ENCODE measurements around the gene TMEFF2. TPM values are rescaled to one million over a fixed set of nuclear protein-coding genes. Genes with fewer than 3 reads are reported as not detected.

The TMEFF2 gene
- total and polyA plus RNA-seq, 2 donors (not counting 1 experiment from before 2014, with no cell fraction given) = not detected

DNA sequence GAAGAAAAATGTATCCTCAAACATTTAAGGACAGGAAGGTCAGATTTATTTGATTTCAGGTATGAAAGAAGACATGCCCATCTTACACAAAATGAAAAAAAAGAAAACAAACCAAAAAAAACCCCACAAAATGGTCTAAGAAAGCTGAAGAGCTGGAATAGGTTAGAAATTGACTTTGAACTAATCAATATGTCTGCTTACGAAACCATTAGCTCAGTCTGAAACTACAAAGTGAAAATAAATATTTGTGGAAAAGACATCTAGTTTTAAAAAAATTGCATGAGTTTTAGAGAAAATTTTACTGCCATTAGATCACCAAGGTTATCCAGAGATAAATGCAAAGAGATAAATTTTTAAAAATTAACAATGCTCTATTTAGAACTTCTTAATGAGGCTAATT, 125.3 kb downstream of the TMEFF2 start:
- Mint-ChIP-seq H3K27me3 (peaks cover 7% of the 10 kb centered on the region), H3K27ac (no peak overlapping the region), H3K4me3 (no peak overlapping the region), H3K9me3 (ENCODE audit: insufficient read depth) (no peaks in the 10 kb centered on the region), H3K4me1 (peaks cover 1% of the 10 kb centered on the region)
- H3K4me1 ChIP-seq (ENCODE audit: control insufficient read depth in 2 of 2, insufficient read depth in 2 of 2, low read length in 2 of 2) = no peaks in the 10 kb centered on the region
- H3K27ac ChIP-seq (ENCODE audit: low read length in 2 of 2) = no peak overlapping the region
- no peak overlapping the region for H2AFZ ChIP-seq (ENCODE audit: insufficient read depth, low read depth, low read length, poor library complexity, severe bottlenecking)
- intact Hi-C loops (cut with micrococcal nuclease) = no loop called here
- no peaks in the 10 kb centered on the region for H3K79me2 ChIP-seq (ENCODE audit: control insufficient read depth, insufficient read depth, low read length)
- CTCF ChIA-PET = no interaction called here
- no peak for DNase-seq
- H3K9me3 ChIP-seq (ENCODE audit: control extremely low read depth in 1 of 3, control insufficient read depth in 2 of 3, insufficient read depth in 1 of 3, low read length in 2 of 3) = no peaks in the 10 kb centered on the region
- H3K27me3 ChIP-seq (replicated peaks in 1 of 4; ENCODE audit: control extremely low read depth in 1 of 4, control insufficient read depth in 3 of 4, insufficient read depth in 4 of 4, low read length in 3 of 4) = no peaks in the 10 kb centered on the region
- H3K4me3 ChIP-seq (ENCODE audit: control extremely low read depth in 1 of 5, extremely low read depth in 1 of 5, insufficient read depth in 1 of 5, low read depth in 2 of 5, low read length in 4 of 5) = no peak overlapping the region
- no peak overlapping the region for H3K9ac ChIP-seq (ENCODE audit: low read length)
- no peaks in the 10 kb centered on the region for H4K20me1 ChIP-seq (ENCODE audit: control insufficient read depth, insufficient read depth, low read length, poor library complexity, severe bottlenecking)
- no peak for TF ChIP-seq EZH2 (IDR thresholded peaks at IDR 0.05; ENCODE audit: borderline replicate concordance, insufficient read depth, low read depth, low read length, poor library complexity, severe bottlenecking)
- TF ChIP-seq, protein P1, sequence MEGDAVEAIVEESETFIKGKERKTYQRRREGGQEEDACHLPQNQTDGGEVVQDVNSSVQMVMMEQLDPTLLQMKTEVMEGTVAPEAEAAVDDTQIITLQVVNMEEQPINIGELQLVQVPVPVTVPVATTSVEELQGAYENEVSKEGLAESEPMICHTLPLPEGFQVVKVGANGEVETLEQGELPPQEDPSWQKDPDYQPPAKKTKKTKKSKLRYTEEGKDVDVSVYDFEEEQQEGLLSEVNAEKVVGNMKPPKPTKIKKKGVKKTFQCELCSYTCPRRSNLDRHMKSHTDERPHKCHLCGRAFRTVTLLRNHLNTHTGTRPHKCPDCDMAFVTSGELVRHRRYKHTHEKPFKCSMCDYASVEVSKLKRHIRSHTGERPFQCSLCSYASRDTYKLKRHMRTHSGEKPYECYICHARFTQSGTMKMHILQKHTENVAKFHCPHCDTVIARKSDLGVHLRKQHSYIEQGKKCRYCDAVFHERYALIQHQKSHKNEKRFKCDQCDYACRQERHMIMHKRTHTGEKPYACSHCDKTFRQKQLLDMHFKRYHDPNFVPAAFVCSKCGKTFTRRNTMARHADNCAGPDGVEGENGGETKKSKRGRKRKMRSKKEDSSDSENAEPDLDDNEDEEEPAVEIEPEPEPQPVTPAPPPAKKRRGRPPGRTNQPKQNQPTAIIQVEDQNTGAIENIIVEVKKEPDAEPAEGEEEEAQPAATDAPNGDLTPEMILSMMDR (IDR thresholded peaks at IDR 0.05) = no peak
- no peaks in the 10 kb centered on the region for H3K36me3 ChIP-seq (replicated peaks in 1 of 2; ENCODE audit: control extremely low read depth in 1 of 2, control insufficient read depth in 1 of 2, extremely low read depth in 1 of 2, insufficient read depth in 2 of 2, low read length in 1 of 2)
- ATAC-seq (ENCODE audit: low read depth) = no peak
- no peak overlapping the region for H3K4me2 ChIP-seq (replicated peaks; ENCODE audit: low read depth, low read length, poor library complexity, severe bottlenecking)
- POLR2A ChIA-PET = no interaction called here
- WGBS (ENCODE audit: insufficient coverage) = no CpG with 5 or more reads among the region's 1 CpG

DNA sequence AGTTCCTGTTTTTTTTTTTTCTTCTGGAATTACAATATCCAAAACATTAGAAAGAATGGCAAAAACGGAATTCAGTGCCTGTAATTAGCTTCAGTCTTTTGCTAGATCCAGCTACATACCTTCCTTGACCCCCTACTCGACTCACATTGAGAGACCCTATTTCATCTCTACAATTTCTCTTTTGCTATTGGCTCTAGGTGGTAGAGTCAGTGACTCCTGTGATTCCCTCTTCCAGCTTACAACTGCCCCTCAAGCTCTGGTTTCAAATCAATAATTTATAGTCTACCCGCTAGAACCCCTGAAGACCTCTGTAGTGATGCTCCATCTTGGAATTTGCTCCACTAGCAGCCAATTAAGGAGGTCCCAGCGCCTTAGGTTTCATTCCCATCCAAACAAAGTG, 125.8 kb downstream of the TMEFF2 start:
- H3K27me3 ChIP-seq (replicated peaks in 1 of 4; ENCODE audit: control extremely low read depth in 1 of 4, control insufficient read depth in 3 of 4, insufficient read depth in 4 of 4, low read length in 3 of 4) = no peaks in the 10 kb centered on the region
- Mint-ChIP-seq H3K4me1 (peaks cover 1% of the 10 kb centered on the region), H3K27ac (no peak overlapping the region), H3K9me3 (ENCODE audit: insufficient read depth) (no peaks in the 10 kb centered on the region), H3K4me3 (no peak overlapping the region), H3K27me3 (peaks cover 7% of the 10 kb centered on the region)
- no peak overlapping the region for H3K9ac ChIP-seq (ENCODE audit: low read length)
- no peaks in the 10 kb centered on the region for H4K20me1 ChIP-seq (ENCODE audit: control insufficient read depth, insufficient read depth, low read length, poor library complexity, severe bottlenecking)
- no peaks in the 10 kb centered on the region for H3K79me2 ChIP-seq (ENCODE audit: control insufficient read depth, insufficient read depth, low read length)
- ChIA-PET CTCF (no interaction called here), POLR2A (no interaction called here)
- no peak overlapping the region for H3K27ac ChIP-seq (ENCODE audit: low read length in 2 of 2)
- DNase-seq = no peak
- H2AFZ ChIP-seq (ENCODE audit: insufficient read depth, low read depth, low read length, poor library complexity, severe bottlenecking) = no peak overlapping the region
- no peak for TF ChIP-seq EZH2 (IDR thresholded peaks at IDR 0.05; ENCODE audit: borderline replicate concordance, insufficient read depth, low read depth, low read length, poor library complexity, severe bottlenecking)
- TF ChIP-seq, protein P1 (IDR thresholded peaks at IDR 0.05) = no peak
- intact Hi-C loops (cut with micrococcal nuclease) = no loop called here
- H3K9me3 ChIP-seq (ENCODE audit: control extremely low read depth in 1 of 3, control insufficient read depth in 2 of 3, insufficient read depth in 1 of 3, low read length in 2 of 3) = no peaks in the 10 kb centered on the region
- 69% methylated on average over 2 of the region's 4 CpGs for WGBS (ENCODE audit: insufficient coverage)
- no peak overlapping the region for H3K4me2 ChIP-seq (replicated peaks; ENCODE audit: low read depth, low read length, poor library complexity, severe bottlenecking)
- no peak for ATAC-seq (ENCODE audit: low read depth)
- H3K4me3 ChIP-seq (ENCODE audit: control extremely low read depth in 1 of 5, extremely low read depth in 1 of 5, insufficient read depth in 1 of 5, low read depth in 2 of 5, low read length in 4 of 5) = no peak overlapping the region
- no peaks in the 10 kb centered on the region for H3K4me1 ChIP-seq (ENCODE audit: control insufficient read depth in 2 of 2, insufficient read depth in 2 of 2, low read length in 2 of 2)
- H3K36me3 ChIP-seq (replicated peaks in 1 of 2; ENCODE audit: control extremely low read depth in 1 of 2, control insufficient read depth in 1 of 2, extremely low read depth in 1 of 2, insufficient read depth in 2 of 2, low read length in 1 of 2) = no peaks in the 10 kb centered on the region

All from B cell (primary cell).